Measurements from ENCODE around the gene ZNF14. TPM values are rescaled to one million over a fixed set of nuclear protein-coding genes. Genes with fewer than 3 reads are reported as not detected.

The ZNF14 gene
- total RNA-seq, 2 experiments from 2014 or later = 5.6 to 5.7 TPM

GRCh38 chr19:19662871-19663255 is 70.0 kb downstream of the ZNF14 start:
- CTCF ChIA-PET = interaction anchor here (2.3 to 3.4 kb wide), 3 partner anchors 12 to 21 kb away, joined by 5 to 17 read pairs (median 12); partner anchors contain the start of gene GMIP

GRCh38 chr19:19662344-19662743 is 70.6 kb downstream of the ZNF14 start:
- ChIA-PET POLR2A (interaction anchor here (0.6 to 1.9 kb wide), 7 partner anchors 16 to 212 kb away, joined by 3 to 6 read pairs (median 3); partner anchors contain the start of genes NDUFA13, TSSK6 and ZNF506), CTCF (interaction anchor here (1.0 to 3.4 kb wide), 7 partner anchors 9 to 130 kb away, joined by 3 to 17 read pairs (median 5); partner anchors contain the start of gene GMIP)

More at GRCh38 chr19:19662871-19663255, 70.0 kb downstream of the ZNF14 start:
- POLR2A ChIA-PET = interaction anchor here (0.6 to 1.9 kb wide), 5 partner anchors 17 to 211 kb away, joined by 3 to 6 read pairs (median 3); no protein-coding TSS in a partner anchor

- CTCF ChIA-PET = interaction anchor here (1.0 to 3.4 kb wide), 7 partner anchors 8 to 129 kb away, joined by 3 to 17 read pairs (median 5); partner anchors contain the start of gene GMIP
- POLR2A ChIA-PET = interaction anchor here (0.5 to 1.9 kb wide), 9 partner anchors 16 to 212 kb away, joined by 3 to 6 read pairs (median 3); partner anchors contain the start of genes NDUFA13, TSSK6, ZNF14 and ZNF506
Measured at GRCh38 chr19:19661675-19662251, 71.1 kb downstream of the ZNF14 start.

- ChIA-PET POLR2A (interaction anchor here (0.5 to 1.9 kb wide), 5 partner anchors 15 to 160 kb away, joined by 3 to 6 read pairs (median 5); partner anchors contain the start of genes NDUFA13, TSSK6, ZNF14 and ZNF506), CTCF (interaction anchor here (1.0 to 3.4 kb wide), 7 partner anchors 8 to 129 kb away, joined by 3 to 17 read pairs (median 5); partner anchors contain the start of gene GMIP)
Measured at GRCh38 chr19:19661141-19661674, 71.7 kb downstream of the ZNF14 start.

Other genes with a start within 250 kb of the ZNF14 start
- gene TSSK6, start 217.6 kb downstream of the ZNF14 start, total RNA-seq = 1 to 10 TPM; 2.5 to 2.8 TPM
- gene NDUFA13, start 216.9 kb downstream of the ZNF14 start, total RNA-seq = 100 to 1,000 TPM; 337 to 339 TPM
- 1 to 10 TPM; 7.3 to 8.8 TPM for gene YJEFN3, start 204.2 kb downstream of the ZNF14 start, total RNA-seq
- under 1 TPM; 0.15 to 0.30 TPM for gene CILP2, start 194.8 kb downstream of the ZNF14 start, total RNA-seq
- gene PBX4, start 114.4 kb downstream of the ZNF14 start, total RNA-seq = 10 to 100 TPM; 13.6 to 14.9 TPM
- gene LPAR2, start 104.9 kb downstream of the ZNF14 start, total RNA-seq = 10 to 100 TPM; 24.9 to 25.5 TPM
- gene GMIP, start 89.5 kb downstream of the ZNF14 start, total RNA-seq = 10 to 100 TPM; 58.1 to 60.9 TPM
- gene ATP13A1, start 69.4 kb downstream of the ZNF14 start, total RNA-seq = 10 to 100 TPM; 88.6 to 96.1 TPM
- 10 to 100 TPM; 63.9 to 65.7 TPM for gene ZNF101, start 64.3 kb downstream of the ZNF14 start, total RNA-seq
- gene ZNF506, start 88.6 kb upstream of the ZNF14 start, total RNA-seq = 10 to 100 TPM; 21.7 to 25.2 TPM
- gene ZNF253, start 132.8 kb upstream of the ZNF14 start, total RNA-seq = 10 to 100 TPM; 11.9 to 12.1 TPM
- 1 to 10 TPM; 8.7 to 9.3 TPM for gene ZNF93, start 167.8 kb upstream of the ZNF14 start, total RNA-seq